ENCODE data around the gene GTF2F1. TPM values are rescaled to one million over a fixed set of nuclear protein-coding genes. Genes with fewer than 3 reads are reported as not detected.

Gene GTF2F1
- 59.6 TPM for total RNA-seq

GRCh38 chr19:6393074-6393982 is at the start of gene GTF2F1:
Gene GTF2F1 (minus strand): TSS chr19:6393164. CDS start chr19:6392995, 169 bp downstream.

GRCh38 chr19:6433663-6434062 is 40.7 kb upstream of the GTF2F1 start, which contains the start of gene SLC25A41:
Gene SLC25A41 (minus strand): TSS chr19:6433763. CDS start chr19:6433693, 70 bp downstream.

GRCh38 chr19:6424195-6424938 is 31.4 kb upstream of the GTF2F1 start, which contains the start of gene KHSRP:
Gene KHSRP (minus strand): TSS chr19:6424811. CDS start chr19:6424701, 110 bp downstream.

GRCh38 chr19:6375411-6376010 is 17.5 kb downstream of the GTF2F1 start, which contains the start of gene PSPN:
Gene PSPN (minus strand): TSS chr19:6375933. CDS start chr19:6375849, 84 bp downstream.

GRCh38 chr19:6372594-6373095 is 20.3 kb downstream of the GTF2F1 start, which contains the start of gene ALKBH7:
Gene ALKBH7 (plus strand): TSS chr19:6372794. CDS start chr19:6372821, 27 bp downstream.

GRCh38 chr19:6333439-6333838 is 59.5 kb downstream of the GTF2F1 start, which contains the start of gene ACER1:
Gene ACER1 (minus strand): TSS chr19:6333612. CDS start chr19:6333551, 61 bp downstream.

Small RNA genes within 50 kb of the gene (small RNA-seq; reads per million reads assigned to genes)
- not detected for gene MIR6790 (ENCODE audit: low replicate concordance)
- gene MIR6885 (ENCODE audit: low replicate concordance): not detected

Other genes with a start within 250 kb of the GTF2F1 start
- 31.1 TPM for gene MLLT1, start 113.2 kb downstream of the GTF2F1 start, total RNA-seq
- not detected for gene ACER1, start 59.6 kb downstream of the GTF2F1 start, total RNA-seq
- 43.0 TPM for gene CLPP, start 31.6 kb downstream of the GTF2F1 start, total RNA-seq
- gene ALKBH7, start 20.4 kb downstream of the GTF2F1 start, total RNA-seq: 147 TPM
- 2.5 TPM for gene PSPN, start 17.2 kb downstream of the GTF2F1 start, total RNA-seq
- gene KHSRP, start 31.6 kb upstream of the GTF2F1 start, total RNA-seq: 186 TPM
- gene SLC25A41, start 40.6 kb upstream of the GTF2F1 start, total RNA-seq: 0.53 TPM
- gene SLC25A23, start 66.6 kb upstream of the GTF2F1 start, total RNA-seq: 59.8 TPM
- gene CRB3, start 71.1 kb upstream of the GTF2F1 start, total RNA-seq: 57.0 TPM
- gene DENND1C, start 88.6 kb upstream of the GTF2F1 start, total RNA-seq: 2.2 TPM
- 17.9 TPM for gene TUBB4A, start 109.1 kb upstream of the GTF2F1 start, total RNA-seq
- gene TNFSF9, start 137.9 kb upstream of the GTF2F1 start, total RNA-seq: 0.76 TPM
- 0.29 TPM for gene CD70, start 198.0 kb upstream of the GTF2F1 start, total RNA-seq

All from metanephros (tissue), 2 donors.